ENCODE measurements around the gene PLCXD3. TPM values are rescaled to one million over a fixed set of nuclear protein-coding genes. Genes with fewer than 3 reads are reported as not detected.

PLCXD3 gene
- total RNA-seq, 1 experiment from 2014 or later, result 0.11 TPM

DNA sequence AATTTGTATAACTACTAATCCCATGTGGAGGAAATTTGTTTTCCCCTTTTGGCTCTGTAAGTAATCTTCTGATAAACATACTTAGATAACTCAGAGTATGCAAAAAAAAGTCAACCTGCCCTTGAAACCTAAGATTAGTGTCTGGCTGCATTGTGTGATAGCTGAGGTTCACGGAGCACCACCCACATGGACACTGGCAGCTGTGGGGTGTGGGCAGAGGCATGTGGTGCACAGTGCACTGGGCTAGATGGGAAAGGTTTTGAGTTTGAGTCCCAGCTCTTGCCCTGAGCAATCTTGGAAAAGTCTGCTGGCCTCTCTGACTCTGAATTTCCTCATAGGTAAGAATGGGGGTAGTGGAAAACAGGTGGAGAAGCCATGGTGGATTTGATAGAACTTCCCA lies 75.1 kb downstream of the PLCXD3 start:
- CTCF ChIA-PET, result no interaction called here
- TF ChIP-seq, protein P1, sequence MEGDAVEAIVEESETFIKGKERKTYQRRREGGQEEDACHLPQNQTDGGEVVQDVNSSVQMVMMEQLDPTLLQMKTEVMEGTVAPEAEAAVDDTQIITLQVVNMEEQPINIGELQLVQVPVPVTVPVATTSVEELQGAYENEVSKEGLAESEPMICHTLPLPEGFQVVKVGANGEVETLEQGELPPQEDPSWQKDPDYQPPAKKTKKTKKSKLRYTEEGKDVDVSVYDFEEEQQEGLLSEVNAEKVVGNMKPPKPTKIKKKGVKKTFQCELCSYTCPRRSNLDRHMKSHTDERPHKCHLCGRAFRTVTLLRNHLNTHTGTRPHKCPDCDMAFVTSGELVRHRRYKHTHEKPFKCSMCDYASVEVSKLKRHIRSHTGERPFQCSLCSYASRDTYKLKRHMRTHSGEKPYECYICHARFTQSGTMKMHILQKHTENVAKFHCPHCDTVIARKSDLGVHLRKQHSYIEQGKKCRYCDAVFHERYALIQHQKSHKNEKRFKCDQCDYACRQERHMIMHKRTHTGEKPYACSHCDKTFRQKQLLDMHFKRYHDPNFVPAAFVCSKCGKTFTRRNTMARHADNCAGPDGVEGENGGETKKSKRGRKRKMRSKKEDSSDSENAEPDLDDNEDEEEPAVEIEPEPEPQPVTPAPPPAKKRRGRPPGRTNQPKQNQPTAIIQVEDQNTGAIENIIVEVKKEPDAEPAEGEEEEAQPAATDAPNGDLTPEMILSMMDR (conservative IDR thresholded peaks at IDR 0.05), result no peak
- no peak for TF ChIP-seq EZH2 (IDR thresholded peaks at IDR 0.05; ENCODE audit: low read depth)
- no peak overlapping the region for H3K4me3 ChIP-seq
- no peak overlapping the region for H3K27ac ChIP-seq
- no peaks in the 10 kb centered on the region for H4K20me1 ChIP-seq (ENCODE audit: insufficient read depth)
- no peak overlapping the region for H2AFZ ChIP-seq
- no peak overlapping the region for H3K4me2 ChIP-seq
- no peak for DNase-seq
- no peaks in the 10 kb centered on the region for H3K27me3 ChIP-seq (ENCODE audit: insufficient read depth, low read depth)
- POLR2A ChIA-PET (ENCODE audit: unreplicated experiment), result no interaction called here
- H3K36me3 ChIP-seq (ENCODE audit: low read depth), result no peaks in the 10 kb centered on the region
- no peaks in the 10 kb centered on the region for H3K9me3 ChIP-seq (ENCODE audit: insufficient read depth, low read depth)
- H3K79me2 ChIP-seq (ENCODE audit: low read depth), result no peaks in the 10 kb centered on the region
- no peaks in the 10 kb centered on the region for H3K9me2 ChIP-seq (ENCODE audit: insufficient read depth)
- H3F3A ChIP-seq (ENCODE audit: insufficient read depth, low read depth), result no peaks in the 10 kb centered on the region
- BruUV-seq (replicated peaks), result no TSS peak
- H3K4me1 ChIP-seq (replicated peaks; ENCODE audit: insufficient read depth), result no peaks in the 10 kb centered on the region
- intact Hi-C loops (cut with micrococcal nuclease; ENCODE audit: unreplicated experiment), result no loop called here

DNA sequence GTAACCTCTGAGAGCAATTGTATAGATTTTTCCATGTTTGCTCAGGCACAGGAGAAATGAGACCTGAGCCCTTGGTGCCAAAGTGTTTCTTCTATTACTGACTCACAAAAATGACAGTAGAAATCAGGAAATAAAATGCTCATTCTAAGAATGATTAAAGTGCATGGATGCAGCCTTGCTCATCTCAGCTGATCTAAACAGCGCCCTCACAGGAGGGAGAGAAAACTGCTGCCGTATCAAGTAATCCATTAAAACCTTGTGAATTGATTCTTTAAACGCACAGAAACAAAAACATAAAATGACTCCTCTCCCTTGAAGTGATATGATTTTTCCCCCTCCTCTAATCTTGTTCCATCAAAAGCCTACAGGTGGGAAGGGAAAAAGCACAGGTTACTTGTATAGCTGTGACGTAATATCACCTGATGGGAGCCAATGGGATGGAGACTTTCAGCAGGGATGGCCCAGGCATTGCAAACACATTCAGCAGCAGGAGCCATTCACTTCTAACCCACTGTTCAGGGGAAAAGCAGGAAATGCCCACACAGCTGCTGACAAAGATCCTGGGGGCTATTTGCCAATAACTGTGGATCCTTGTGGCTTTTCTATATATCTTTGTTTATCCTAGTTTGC lies 76.7 kb downstream of the PLCXD3 start:
- ChIA-PET CTCF (no interaction called here), POLR2A (ENCODE audit: unreplicated experiment) (no interaction called here)
- Histone ChIP-seq H3F3A (ENCODE audit: insufficient read depth, low read depth) (no peaks in the 10 kb centered on the region), H3K4me2 (no peak overlapping the region), H3K27ac (no peak overlapping the region), H3K4me3 (no peak overlapping the region), H3K9me2 (ENCODE audit: insufficient read depth) (no peaks in the 10 kb centered on the region; the same call in 1 of the 2 replicates), H3K4me1 (replicated peaks; ENCODE audit: insufficient read depth) (no peaks in the 10 kb centered on the region), H3K27me3 (ENCODE audit: insufficient read depth, low read depth) (no peaks in the 10 kb centered on the region), H3K79me2 (ENCODE audit: low read depth) (no peaks in the 10 kb centered on the region), H3K9me3 (ENCODE audit: insufficient read depth, low read depth) (no peaks in the 10 kb centered on the region), H2AFZ (no peak overlapping the region; the same call in 1 of the 2 replicates), H4K20me1 (ENCODE audit: insufficient read depth) (no peaks in the 10 kb centered on the region), H3K36me3 (ENCODE audit: low read depth) (no peaks in the 10 kb centered on the region)
- DNase-seq, result no peak
- intact Hi-C loops (cut with micrococcal nuclease; ENCODE audit: unreplicated experiment), result no loop called here
- no peak for TF ChIP-seq EZH2 (IDR thresholded peaks at IDR 0.05; ENCODE audit: low read depth)
- TF ChIP-seq, protein P1 (conservative IDR thresholded peaks at IDR 0.05), result peak; percentile 62
- BruUV-seq (replicated peaks), result no TSS peak

DNA sequence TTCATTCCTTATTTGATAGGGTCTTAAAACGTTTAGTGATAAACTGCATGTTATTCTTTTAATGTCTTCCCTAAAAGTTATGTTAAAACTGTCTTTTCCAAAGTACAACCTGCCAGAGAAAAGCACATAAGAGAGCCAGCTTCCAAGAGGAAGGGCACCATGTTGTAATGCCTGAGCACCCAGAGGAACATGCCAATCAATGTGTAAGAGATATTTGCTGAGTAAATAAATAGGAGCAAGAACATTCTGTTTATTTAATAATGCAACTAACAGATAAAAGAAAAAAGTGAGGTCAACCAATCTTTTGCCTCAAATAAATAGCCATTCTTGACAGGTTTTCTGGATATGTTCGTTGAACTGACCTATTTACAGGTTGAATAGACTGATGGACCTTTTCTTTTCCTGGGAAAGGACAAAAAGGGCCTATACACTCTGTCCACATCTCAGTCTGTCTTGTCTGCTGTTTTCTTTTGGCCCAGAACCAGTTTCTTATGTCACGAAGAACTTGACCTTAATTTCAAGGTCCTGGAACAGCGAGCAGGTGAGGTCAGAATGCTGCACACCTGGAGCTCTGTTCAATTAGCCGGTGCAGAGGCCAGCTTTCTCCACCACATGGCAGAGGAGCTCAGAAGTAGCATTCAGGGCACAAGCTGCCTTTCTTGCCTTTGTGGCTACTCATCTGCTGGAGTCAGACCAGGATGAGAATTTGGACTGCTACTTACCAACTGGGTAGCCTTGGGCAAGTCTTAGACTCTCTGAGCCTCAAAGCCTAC lies 77.7 kb downstream of the PLCXD3 start:
- Histone ChIP-seq H3K9me2 (ENCODE audit: insufficient read depth) (no peaks in the 10 kb centered on the region; the same call in 1 of the 2 replicates), H2AFZ (no peak overlapping the region), H3K79me2 (ENCODE audit: low read depth) (no peaks in the 10 kb centered on the region), H3K4me3 (no peak overlapping the region), H4K20me1 (ENCODE audit: insufficient read depth) (no peaks in the 10 kb centered on the region), H3K36me3 (ENCODE audit: low read depth) (no peaks in the 10 kb centered on the region), H3K27me3 (ENCODE audit: insufficient read depth, low read depth) (no peaks in the 10 kb centered on the region), H3K9me3 (ENCODE audit: insufficient read depth, low read depth) (no peaks in the 10 kb centered on the region), H3K4me2 (no peak overlapping the region), H3K4me1 (replicated peaks; ENCODE audit: insufficient read depth) (no peaks in the 10 kb centered on the region), H3F3A (ENCODE audit: insufficient read depth, low read depth) (no peaks in the 10 kb centered on the region), H3K27ac (no peak overlapping the region)
- CTCF ChIA-PET, result no interaction called here
- BruUV-seq (replicated peaks), result no TSS peak
- intact Hi-C loops (cut with micrococcal nuclease; ENCODE audit: unreplicated experiment), result no loop called here
- POLR2A ChIA-PET (ENCODE audit: unreplicated experiment), result no interaction called here
- no peak for TF ChIP-seq EZH2 (IDR thresholded peaks at IDR 0.05; ENCODE audit: low read depth)
- TF ChIP-seq, protein P1 (conservative IDR thresholded peaks at IDR 0.05), result no peak
- no peak for DNase-seq

Measured in PC-9 (cell line).